MCF 10A (cell line): Measurements from ENCODE around the gene SLC25A34. TPM values are rescaled to one million over a fixed set of nuclear protein-coding genes. Genes with fewer than 3 reads are reported as not detected.

ENCODE experiments used
- BruUV-seq: library from RNA; stranded (reverse); fragments of 400-500 nt; replicated peaks from 2 replicates; lab custom pipeline; 2021; lab: Mats Ljungman, UMichigan
- CTCF ChIA-PET: fragments of 300-600 bp; sonication (Branson Sonifier 250); formaldehyde crosslinking; extraction: SDS; loops from one replicate; lab custom pipeline; 2021; ENCODE audit warnings: antibody characterized with exemption, inconsistent platforms; lab: Yijun Ruan, JAX
- POLR2A ChIA-PET: fragments of 300-600, 350-650 bp; sonication (Branson Sonifier 250); formaldehyde crosslinking; extraction: SDS; loops from one replicate; lab custom pipeline; 2020; ENCODE audit warnings: antibody characterized with exemption, inconsistent platforms; lab: Yijun Ruan, JAX
- DNase-seq: peaks from one replicate; pipeline ENCODE4 v3.0.0-alpha.2; 2018; ENCODE audit not compliant: unreplicated experiment
- H3K27ac Mint-ChIP-seq: one replicate; pipeline ENCODE4 v1.8.0; 2022; ENCODE audit warnings: mild to moderate bottlenecking, low read depth, mixed read lengths; ENCODE audit not compliant: unreplicated experiment
- H3K27me3 Mint-ChIP-seq: one replicate; pipeline ENCODE4 v1.8.0; 2022; ENCODE audit warnings: mixed read lengths; ENCODE audit not compliant: insufficient read depth, unreplicated experiment
- H3K36me3 Mint-ChIP-seq: one replicate; pipeline ENCODE4 v1.8.0; 2022; ENCODE audit warnings: mild to moderate bottlenecking, moderate library complexity, mixed read lengths; ENCODE audit not compliant: insufficient read depth, unreplicated experiment
- H3K4me1 Mint-ChIP-seq: one replicate; pipeline ENCODE4 v1.8.0; 2022; ENCODE audit warnings: mixed read lengths; ENCODE audit not compliant: insufficient read depth, unreplicated experiment
- H3K4me3 Mint-ChIP-seq: one replicate; pipeline ENCODE4 v1.8.0; 2022; ENCODE audit warnings: mild to moderate bottlenecking, moderate library complexity, mixed read lengths; ENCODE audit not compliant: unreplicated experiment
- H3K9me3 Mint-ChIP-seq: one replicate; pipeline ENCODE4 v1.8.0; 2022; ENCODE audit warnings: mixed read lengths; ENCODE audit not compliant: unreplicated experiment
- intact Hi-C: fragments of 100-400 bp; cut with micrococcal nuclease; formaldehyde crosslinking; loops from 2 replicates; pipeline ENCODE4 v1.14.1; 2022
- total RNA-seq: library from RNA; stranded (reverse); gene quantifications from 2 replicates; pipeline ENCODE4 v1.2.3, GENCODE V29; 2022
- TF ChIP-seq, protein P1 (sequence below): fragments of 200-600 bp; IDR thresholded peaks from one replicate; pipeline ENCODE4 v1.8.0; 2022; ENCODE audit warnings: antibody characterized with exemption, mild to moderate bottlenecking; ENCODE audit not compliant: unreplicated experiment

Gene SLC25A34
- total RNA-seq, 1 experiment from 2014 or later, result 0.79 TPM

DNA sequence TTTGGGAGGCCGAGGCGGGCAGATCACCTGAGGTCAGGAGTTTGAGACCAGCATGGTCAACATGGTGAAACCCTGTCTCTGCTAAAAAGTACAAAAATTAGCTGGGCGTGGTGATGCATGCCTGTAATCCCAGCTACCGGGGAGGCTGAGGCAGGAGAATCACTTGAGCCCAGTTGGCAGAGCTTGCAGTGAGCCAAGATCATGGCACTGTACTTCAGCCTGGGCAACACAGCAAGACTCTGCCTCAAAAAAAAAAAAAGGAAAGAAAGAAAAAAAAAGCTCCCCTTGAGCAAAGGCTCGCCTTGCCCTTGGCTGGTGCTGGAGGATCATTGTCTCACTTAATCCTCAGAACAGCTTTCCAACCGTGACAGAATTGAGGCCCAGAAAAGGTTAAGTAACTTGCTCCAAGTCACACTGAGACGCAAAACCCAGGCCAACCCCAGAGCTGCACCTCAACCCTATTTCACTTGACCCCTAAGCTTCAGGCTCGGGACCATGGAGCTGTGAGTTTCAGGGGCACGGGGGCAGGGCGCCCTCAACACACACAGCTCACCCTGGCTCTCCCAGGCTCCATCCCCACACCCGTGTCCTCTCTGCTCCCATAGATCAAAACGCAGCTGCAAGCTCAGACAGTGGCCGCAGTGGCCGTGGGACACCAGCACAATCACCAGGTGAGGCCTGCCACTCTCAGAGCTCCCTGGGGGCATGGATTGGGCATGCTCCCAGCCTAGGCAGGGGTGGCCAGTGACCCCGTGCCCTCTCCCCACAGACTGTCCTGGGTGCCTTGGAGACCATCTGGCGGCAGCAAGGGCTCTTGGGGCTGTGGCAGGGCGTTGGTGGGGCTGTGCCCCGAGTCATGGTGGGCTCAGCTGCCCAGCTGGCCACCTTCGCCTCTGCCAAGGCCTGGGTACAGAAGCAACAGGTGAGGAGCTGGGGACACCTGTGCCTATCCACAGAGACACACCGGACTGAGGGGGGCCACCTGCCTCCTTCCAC is 1.6 kb downstream of the SLC25A34 start:
- intact Hi-C loops, result no loop called here
- H3K27me3 Mint-ChIP-seq, result no peaks in the 10 kb centered on the region
- no peak overlapping the region for H3K4me3 Mint-ChIP-seq
- H3K9me3 Mint-ChIP-seq, result no peaks in the 10 kb centered on the region
- TF ChIP-seq, protein P1, sequence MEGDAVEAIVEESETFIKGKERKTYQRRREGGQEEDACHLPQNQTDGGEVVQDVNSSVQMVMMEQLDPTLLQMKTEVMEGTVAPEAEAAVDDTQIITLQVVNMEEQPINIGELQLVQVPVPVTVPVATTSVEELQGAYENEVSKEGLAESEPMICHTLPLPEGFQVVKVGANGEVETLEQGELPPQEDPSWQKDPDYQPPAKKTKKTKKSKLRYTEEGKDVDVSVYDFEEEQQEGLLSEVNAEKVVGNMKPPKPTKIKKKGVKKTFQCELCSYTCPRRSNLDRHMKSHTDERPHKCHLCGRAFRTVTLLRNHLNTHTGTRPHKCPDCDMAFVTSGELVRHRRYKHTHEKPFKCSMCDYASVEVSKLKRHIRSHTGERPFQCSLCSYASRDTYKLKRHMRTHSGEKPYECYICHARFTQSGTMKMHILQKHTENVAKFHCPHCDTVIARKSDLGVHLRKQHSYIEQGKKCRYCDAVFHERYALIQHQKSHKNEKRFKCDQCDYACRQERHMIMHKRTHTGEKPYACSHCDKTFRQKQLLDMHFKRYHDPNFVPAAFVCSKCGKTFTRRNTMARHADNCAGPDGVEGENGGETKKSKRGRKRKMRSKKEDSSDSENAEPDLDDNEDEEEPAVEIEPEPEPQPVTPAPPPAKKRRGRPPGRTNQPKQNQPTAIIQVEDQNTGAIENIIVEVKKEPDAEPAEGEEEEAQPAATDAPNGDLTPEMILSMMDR, result no peak
- H3K27ac Mint-ChIP-seq, result no peak overlapping the region
- H3K36me3 Mint-ChIP-seq, result peaks cover 15% of the 10 kb centered on the region
- ChIA-PET POLR2A (interaction anchor here (0.6 to 0.9 kb wide), 3 partner anchors 9 to 119 kb away, joined by 3 to 5 read pairs (median 4); no protein-coding TSS in a partner anchor), CTCF (interaction anchor here (0.6 to 1.8 kb wide), 6 partner anchors 18 to 302 kb away, joined by 3 to 5 read pairs (median 3); no protein-coding TSS in a partner anchor)
- H3K4me1 Mint-ChIP-seq, result peaks cover 7% of the 10 kb centered on the region
- no TSS peak for BruUV-seq
- DNase-seq, result no peak

DNA sequence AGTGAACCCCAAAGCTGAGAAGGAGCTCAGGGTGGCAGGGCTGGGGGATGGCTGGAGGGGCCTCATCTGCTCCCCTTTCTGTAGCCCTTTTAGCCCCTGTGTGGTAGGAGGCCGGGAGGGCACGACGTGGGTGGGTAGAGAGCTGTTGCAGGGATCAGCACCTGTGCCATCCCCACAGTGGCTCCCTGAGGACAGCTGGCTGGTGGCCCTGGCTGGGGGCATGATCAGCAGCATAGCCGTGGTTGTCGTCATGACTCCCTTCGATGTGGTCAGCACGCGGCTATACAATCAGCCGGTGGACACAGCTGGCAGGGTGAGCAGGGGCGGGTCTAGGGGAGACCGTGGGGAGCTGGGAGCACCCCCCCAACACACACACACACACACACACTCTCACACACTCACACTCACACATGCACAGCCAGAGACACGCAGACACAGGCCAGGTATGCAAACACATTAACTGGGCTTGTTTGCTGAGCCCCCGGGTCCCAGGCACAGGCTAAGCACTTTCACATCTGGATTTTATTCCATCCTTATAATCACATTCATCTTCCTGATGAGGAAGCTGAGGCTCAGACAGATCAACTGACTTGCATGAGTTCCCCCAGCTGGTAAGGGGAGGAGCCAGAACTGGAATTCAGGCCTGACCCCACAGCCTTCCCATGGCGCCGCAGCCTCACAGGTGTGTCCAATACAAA is 2.5 kb downstream of the SLC25A34 start:
- CTCF ChIA-PET, result interaction anchor here (0.5 to 1.8 kb wide), 5 partner anchors 17 to 303 kb away, joined by 3 to 5 read pairs (median 4); no protein-coding TSS in a partner anchor
- H3K4me1 Mint-ChIP-seq, result peaks cover 7% of the 10 kb centered on the region
- H3K4me3 Mint-ChIP-seq, result no peak overlapping the region
- BruUV-seq, result no TSS peak
- H3K27ac Mint-ChIP-seq, result no peak overlapping the region
- TF ChIP-seq, protein P1, result no peak
- intact Hi-C loops, result no loop called here
- H3K9me3 Mint-ChIP-seq, result no peaks in the 10 kb centered on the region
- H3K27me3 Mint-ChIP-seq, result no peaks in the 10 kb centered on the region
- POLR2A ChIA-PET, result interaction anchor here (0.5 kb wide), 1 partner anchor 143 kb away, joined by 4 read pairs; no protein-coding TSS in a partner anchor
- no peak for DNase-seq
- H3K36me3 Mint-ChIP-seq, result peaks cover 7% of the 10 kb centered on the region

DNA sequence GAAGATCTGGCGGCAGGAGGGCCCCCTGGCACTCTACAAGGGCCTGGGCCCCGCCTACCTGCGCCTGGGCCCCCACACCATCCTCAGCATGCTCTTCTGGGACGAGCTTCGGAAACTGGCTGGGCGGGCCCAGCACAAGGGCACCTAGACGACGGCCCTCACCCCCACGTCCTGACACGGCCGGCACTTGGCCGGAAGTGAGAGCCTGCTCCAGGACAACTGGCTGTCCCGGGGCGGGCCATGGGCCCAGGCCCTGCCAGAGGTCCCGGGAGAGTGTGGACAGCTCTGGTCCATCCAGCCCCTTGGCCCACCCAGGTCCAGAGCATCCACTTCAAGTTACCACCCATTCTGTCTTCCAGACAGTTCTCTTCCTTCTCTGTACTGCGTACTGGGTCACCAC is 3.2 kb downstream of the SLC25A34 start:
- Mint-ChIP-seq H3K4me1 (peaks cover 7% of the 10 kb centered on the region), H3K27ac (no peak overlapping the region), H3K36me3 (peaks cover 6% of the 10 kb centered on the region), H3K9me3 (no peaks in the 10 kb centered on the region), H3K4me3 (no peak overlapping the region), H3K27me3 (no peaks in the 10 kb centered on the region)
- ChIA-PET CTCF (interaction anchor here (0.6 to 1.8 kb wide), 4 partner anchors 17 to 212 kb away, joined by 3 to 5 read pairs (median 4); no protein-coding TSS in a partner anchor), POLR2A (interaction anchor here (0.5 kb wide), 1 partner anchor 144 kb away, joined by 4 read pairs; no protein-coding TSS in a partner anchor)
- intact Hi-C loops, result no loop called here
- DNase-seq, result no peak
- TF ChIP-seq, protein P1, result no peak
- no TSS peak for BruUV-seq
